Brain pericyte (primary cell): ENCODE measurements around the gene GJE1.
"Not testable (repeated sequence)": the region's sequence is repeated elsewhere in the genome, so short reads cannot be mapped to it uniquely, and the experiment has no call there.

Experiments used
- DNase-seq: peaks from one replicate; pipeline ENCODE4 v3.0.0-alpha.2; 2012; ENCODE audit warnings: low read depth, low spot score

Gene GJE1

DNA sequence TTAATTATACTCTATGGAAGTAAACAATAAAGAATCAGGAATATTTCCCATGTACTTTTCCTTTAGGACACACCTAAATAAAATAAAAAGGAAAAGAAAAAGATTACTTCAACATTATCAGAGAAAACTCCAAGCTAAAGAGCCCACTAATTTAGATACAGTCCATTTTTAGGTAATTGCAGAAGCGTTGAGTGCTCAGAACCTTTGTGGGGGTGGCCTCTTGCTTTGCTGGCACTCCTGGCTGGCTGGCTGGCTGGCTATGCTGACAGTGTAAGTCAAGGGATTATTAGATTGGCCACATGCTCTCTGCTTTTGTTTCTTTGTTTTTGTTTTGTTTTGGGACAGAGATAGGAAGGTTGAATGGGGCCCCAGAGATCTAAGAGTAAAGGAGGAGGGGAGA, at the start of gene GJE1:
Gene GJE1, plus strand, starts transcription at position 301 of the 400 bp plus-strand sequence. CDS start 234 bp downstream, outside the sequence.
- DNase-seq = no peak

GRCh38 chr6:142087950-142088857, 44.5 kb upstream of the GJE1 start:
- no peak for DNase-seq

GRCh38 chr6:142088858-142089216, 43.9 kb upstream of the GJE1 start:
- no peak for DNase-seq

GRCh38 chr6:142104820-142105219, 27.9 kb upstream of the GJE1 start:
- not testable (repeated sequence) for DNase-seq

GRCh38 chr6:142110820-142111219, 21.9 kb upstream of the GJE1 start:
- not testable (repeated sequence) for DNase-seq

GRCh38 chr6:142112451-142113061, 20.2 kb upstream of the GJE1 start:
- DNase-seq = peak; percentile 34

GRCh38 chr6:142117366-142117765, 15.4 kb upstream of the GJE1 start:
- DNase-seq = no peak

DNA sequence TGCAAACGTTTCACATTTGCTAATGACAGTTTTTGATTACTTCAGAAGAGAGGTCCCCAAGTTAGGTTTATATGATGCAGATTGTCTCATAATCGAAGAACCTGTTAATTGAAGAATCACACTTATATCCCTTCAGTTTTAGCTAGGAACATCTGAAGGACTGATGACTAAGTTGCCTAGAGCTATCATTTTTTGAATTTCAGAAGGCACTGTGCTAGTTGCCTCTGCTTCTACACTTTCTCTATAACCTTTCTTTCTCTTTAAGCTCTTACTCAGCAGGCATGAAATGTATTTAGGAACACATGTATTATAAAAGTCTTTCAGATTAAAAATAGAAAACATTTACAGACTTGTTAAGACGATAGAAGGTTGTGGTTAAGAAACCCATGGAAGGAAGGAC, 14.4 kb upstream of the GJE1 start:
- no peak for DNase-seq

- DNase-seq = no peak
Observed at GRCh38 chr6:142118925-142119324, 13.8 kb upstream of the GJE1 start.

DNA sequence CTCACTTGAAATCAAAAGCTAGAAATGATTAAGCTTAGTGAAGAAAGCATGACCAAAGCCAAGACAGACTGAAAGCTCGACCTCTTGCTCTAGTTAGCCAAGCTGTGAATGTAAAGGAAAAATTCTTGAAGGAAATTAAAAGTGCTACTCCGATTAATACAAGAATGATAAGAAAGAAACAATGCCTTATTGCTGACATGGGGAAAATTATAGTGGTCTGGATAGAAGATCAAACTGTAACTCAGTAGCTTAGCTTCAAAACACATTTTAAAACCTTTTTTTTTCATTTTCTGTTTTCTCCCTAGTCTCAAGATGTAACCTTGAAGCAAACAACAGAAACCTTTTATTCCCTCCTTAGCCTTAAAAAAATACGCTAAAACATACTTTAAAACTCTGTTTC, 11.4 kb upstream of the GJE1 start:
- no peak for DNase-seq

GRCh38 chr6:142130814-142131213, 1.9 kb upstream of the GJE1 start:
- no peak for DNase-seq

GRCh38 chr6:142138876-142139275, 6.2 kb downstream of the GJE1 start:
- no peak for DNase-seq

DNA sequence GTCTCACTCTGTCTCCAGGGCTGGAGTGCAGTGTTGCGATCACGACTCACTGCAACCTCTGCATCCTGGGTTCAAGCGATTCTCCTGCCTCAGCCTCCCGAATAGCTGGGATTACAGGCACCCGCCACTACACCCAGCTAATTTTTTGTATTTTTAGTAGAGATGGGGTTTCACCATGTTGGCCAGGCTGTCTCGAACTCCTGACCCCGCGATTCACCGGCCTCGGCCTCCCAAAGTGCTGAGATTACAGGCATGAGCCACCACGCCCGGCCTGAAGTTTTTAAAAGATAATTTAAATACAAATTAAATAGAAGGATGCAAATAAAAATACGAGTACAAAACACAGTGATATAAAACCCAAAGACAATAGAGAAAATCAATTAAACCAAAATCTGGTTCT, 8.8 kb downstream of the GJE1 start:
- not testable (repeated sequence) for DNase-seq

GRCh38 chr6:142146828-142147662, 14.3 kb downstream of the GJE1 start, which contains the start of the genes NMBR and VTA1:
Gene NMBR, minus strand, starts transcription at chr6:142147122. Its CDS starts 58,464 bp downstream, at chr6:142088658.
Gene VTA1, plus strand, starts transcription at chr6:142147263. Its CDS starts 25 bp downstream, at chr6:142147288.
- peak; percentile 97 for DNase-seq

- no peak for DNase-seq
Observed at GRCh38 chr6:142152746-142153145, 20.0 kb downstream of the GJE1 start.

GRCh38 chr6:142153196-142153595, 20.5 kb downstream of the GJE1 start:
- DNase-seq = no peak

DNA sequence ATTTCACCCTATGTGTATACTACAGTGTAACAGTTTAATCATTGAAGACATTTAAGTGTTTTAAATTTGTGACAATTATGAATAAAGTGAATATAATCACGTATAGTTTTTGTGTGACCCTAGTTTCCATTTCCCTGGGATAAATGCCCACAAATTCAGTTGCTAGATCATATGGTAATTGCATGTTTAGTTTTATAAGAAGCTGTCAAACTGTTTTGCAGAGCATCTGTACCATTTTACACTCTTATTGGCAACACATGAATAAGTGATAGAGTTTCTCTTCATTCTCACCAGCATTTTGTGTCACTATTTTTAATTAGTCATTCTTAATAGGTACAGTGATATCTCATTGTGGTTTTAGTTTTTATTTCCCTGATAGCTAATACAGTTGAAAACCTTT, 21.6 kb downstream of the GJE1 start:
- no peak for DNase-seq

GRCh38 chr6:142155091-142155490, 22.4 kb downstream of the GJE1 start:
- DNase-seq = no peak

DNA sequence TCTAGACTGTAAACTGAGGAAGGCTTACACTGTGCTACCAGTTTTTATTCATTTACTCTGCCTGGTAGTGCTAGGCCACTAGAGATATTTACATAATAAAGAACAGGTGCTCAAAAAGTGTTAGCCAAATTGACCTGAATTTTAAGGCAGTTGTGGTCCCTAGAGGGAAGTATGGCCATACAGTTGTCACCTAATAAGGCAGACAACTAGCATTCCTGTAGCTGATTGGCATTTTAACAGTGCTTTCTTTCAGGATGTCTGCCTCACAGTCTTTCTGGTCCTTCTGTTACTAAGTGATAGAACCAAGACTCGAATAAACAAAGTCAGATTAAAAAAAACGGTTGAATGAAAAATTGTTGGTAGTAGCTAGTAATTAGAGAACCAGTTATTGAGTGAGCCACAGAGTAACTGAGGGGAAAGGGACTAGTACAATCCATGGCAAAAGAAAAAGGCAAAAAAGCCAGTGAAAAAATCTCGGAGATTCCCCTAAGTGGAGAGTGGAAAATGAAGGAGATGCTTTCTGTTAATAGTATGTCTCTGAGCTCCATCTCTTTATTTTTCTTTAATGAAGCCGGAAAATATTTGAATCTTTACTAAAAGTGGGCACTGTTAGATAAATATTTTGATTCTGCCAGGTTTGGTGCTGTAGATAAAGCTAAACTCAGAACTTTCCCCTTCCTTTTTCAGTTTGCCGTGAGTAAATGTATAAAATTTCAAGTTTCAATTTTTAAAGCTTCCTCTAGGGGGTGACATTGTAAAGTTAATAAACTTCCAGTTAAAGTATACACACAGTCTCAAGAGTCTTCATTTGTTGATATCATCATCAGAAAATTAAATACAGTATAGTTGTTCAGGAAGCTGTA, 23.4 kb downstream of the GJE1 start:
- no peak for DNase-seq

- DNase-seq = not testable (repeated sequence)
Observed at GRCh38 chr6:142156758-142157068, 24.0 kb downstream of the GJE1 start.

DNA sequence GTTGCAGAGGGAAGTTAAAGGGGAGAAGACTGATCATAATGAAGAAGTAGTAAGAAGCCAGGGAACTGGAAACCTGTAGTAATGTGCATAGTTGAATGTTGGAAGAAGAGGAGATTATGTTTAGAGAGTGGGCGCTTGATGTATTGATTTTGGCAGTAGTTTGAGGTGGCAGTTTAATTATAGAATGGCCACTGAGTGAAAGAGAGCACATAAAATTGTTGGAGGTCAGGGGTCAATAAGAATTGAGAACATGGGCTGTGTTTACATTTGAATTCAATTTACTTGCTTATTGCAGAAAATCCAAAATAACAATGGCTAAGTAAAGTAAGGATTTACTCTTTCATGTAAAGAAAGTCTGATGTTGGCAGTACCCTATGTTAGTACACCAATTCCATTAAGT, 30.1 kb downstream of the GJE1 start:
- no peak for DNase-seq
